Measurements from ENCODE around the gene MYL3.

MYL3 gene

DNA sequence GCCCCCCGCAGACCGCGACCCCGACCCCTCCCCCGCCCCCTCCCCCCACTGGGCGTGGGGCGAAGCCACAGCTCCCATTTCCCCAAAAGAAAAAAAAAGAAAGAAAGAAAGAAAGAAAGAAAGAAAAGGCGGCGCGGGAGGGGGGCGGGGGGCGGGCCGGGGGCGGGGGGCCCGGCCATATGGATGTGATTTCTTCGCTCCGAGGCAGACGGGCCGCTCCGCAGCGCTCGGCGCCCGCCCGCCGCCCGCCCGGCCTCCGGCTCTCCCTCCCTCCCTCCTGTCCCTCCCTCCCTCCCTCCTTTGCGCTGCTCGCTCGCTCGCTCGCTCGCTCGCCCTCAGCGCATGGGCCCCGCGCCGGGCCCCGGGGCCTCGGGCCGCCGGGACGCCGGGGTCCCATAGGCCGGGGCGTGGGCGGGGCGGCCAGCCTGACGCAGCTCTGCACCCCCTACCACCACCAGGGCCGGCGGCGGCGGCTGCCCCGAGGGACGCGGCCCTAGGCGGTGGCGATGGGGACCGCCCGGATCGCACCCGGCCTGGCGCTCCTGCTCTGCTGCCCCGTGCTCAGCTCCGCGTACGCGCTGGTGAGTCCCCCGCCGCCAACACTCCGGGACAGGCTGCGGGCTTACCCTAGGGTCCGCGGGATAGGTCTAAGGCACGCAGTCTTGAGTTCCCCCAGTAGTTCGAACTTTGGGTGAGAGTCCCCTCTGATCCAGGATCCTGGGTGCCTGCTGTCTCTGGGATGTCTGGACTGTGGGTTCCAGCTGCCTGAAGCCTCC, 20.0 kb upstream of the MYL3 start:
- TF ChIP-seq GATA1 (IDR thresholded peaks at IDR 0.05; ENCODE audit: low read depth, low read length) (no peak), POLR2A (IDR thresholded peaks at IDR 0.05; ENCODE audit: low read length) (no peak)
- DNase-seq = peak; percentile 22 to 27

DNA sequence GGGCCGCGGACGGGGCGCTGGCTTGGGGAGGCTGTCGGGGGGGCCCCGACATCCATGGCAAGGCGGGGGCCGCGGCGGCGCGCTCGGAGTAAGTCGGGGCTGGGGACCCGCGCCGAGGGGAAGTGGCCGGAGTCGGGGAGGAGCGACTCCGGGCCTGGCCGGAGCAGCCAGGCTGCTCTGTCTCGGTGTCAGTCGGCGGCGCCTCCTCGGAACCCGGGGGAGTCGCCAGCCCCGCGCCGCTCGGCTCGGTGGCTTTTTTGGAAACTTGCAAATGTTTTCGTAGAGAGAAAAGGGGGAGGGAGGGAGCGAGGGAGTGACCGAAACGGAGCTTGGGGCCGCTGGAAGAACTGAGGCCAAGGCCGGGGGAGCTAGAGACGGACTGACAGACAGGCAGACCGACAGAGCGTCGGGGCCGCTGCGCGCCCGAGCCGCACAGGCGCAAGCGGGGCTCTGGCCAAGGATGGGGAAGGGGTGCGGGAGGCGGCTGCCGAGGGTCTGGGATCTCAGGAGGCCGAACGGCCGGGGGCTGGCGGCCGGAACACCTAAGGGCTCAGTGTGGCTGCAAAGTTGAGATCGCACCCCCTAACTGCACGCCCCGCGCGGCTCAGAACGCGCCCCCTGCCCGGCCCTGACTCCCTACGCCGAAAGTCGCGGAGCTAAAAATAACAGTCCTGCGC, 19.3 kb upstream of the MYL3 start:
- TF ChIP-seq GATA1 (IDR thresholded peaks at IDR 0.05; ENCODE audit: low read depth, low read length) (no peak), POLR2A (IDR thresholded peaks at IDR 0.05; ENCODE audit: low read length) (no peak)
- peak; percentile 15 to 17 for DNase-seq

DNA sequence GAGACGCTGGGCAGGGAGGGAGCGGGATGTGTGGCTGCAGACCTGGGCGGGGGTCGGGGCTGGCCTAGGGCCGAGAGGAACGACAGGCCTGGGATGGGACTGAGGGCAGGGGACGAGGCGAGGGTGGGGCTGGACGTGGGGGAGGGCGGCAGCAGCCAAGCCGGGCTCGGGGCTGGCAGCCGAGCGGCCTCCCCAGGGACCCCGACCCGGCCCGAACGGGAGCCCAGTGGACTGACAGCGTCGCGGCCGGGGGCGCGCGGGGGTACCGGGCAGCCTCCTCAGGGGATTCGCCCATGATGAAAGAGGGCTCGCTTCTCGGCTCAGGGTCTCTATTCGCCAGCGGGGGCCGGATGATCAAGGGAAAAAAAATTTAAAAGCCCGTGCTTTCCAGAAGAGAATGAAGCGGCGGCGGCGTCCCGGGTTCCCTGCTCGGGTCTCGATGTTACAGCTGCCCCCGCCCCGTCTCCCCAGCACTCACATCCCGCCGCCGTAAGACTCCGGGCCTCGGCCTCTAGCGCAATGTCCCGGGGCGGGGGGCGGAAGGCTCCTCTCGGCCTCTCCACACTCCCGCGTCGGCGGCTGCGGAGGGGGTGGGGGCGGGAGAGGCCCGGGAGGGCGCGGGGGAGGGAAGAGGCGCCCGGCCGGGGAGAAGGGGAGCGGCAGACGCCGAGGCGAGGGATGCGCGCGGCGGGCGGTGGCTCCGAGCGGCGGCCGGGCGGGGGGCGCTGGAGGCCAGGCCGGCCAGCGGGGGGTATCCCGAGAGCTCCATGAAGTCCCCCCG, 18.5 kb upstream of the MYL3 start:
- no peak for TF ChIP-seq POLR2A (IDR thresholded peaks at IDR 0.05; ENCODE audit: low read length)
- TF ChIP-seq GATA1 (IDR thresholded peaks at IDR 0.05; ENCODE audit: low read depth, low read length) = no peak

DNA sequence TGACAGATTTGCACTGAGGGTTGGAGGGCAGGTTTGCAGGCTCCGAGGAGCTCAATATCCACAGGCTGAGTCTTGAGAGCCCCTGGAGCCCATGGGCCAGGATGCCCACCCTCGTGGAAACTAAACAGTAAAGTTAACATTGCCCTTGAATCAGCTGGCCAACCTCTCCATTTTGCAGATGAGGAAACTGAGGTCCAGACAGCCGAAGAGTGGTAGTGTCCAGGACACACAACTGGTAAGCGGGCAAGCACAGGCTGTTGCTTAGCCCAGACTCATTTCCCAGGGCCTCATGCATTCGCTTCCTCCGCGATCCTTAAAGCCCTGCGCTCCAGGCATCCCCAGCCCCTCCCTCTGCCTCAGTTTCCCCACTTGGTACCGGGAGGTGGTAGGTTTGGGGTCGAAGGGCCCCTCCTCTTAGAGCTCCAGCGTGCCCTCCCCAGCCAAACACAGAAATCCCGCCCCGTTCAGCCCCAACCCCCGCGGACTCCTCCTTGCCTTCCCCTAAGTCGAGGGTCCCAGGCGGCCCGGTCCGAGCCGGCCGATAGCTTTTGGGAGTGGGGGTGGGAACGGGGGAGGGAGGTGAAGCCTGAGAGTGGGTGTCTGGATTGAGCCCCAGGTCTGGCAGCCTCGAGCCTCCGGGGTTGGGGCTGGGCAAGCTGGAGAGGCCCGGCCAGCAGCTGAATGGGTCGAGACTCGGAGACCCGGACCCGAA, 17.8 kb upstream of the MYL3 start:
- DNase-seq = no peak
- TF ChIP-seq POLR2A (IDR thresholded peaks at IDR 0.05; ENCODE audit: low read length) (no peak), GATA1 (IDR thresholded peaks at IDR 0.05; ENCODE audit: low read depth, low read length) (no peak)

More for the DNA sequence above, 18.5 kb upstream of the MYL3 start:
- no peak for DNase-seq

DNA sequence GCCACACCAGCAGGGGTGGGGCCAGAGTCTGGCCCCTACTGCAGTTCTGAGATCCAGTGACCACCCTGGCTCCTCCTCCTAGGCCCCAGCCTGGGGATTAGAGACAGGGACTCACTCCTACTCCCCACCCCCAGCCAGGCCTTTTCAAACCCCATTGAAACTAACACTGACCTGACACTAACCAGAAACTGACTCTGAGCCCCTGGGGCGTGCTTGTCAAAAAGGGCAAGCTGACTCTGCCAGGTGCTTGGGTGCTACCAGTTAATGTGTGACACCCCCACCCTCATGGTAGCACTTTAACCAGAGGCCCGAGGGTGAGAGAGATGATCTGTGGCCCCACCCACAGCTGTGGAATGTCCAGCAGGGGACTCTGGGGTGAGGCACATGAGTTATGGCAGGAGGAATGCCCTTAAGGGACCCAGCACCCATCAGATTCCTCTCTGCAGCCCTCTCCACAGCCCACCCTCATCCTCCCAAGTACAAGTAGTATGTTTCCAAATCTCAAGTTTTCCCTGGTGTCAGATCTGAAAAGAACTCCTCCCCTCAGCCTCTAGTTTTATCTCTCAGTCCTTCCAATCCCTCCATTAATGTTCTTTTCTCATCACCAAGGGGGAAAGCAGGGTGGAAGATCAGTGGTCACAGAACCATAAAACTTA, 15.7 kb upstream of the MYL3 start:
- DNase-seq = no peak

DNA sequence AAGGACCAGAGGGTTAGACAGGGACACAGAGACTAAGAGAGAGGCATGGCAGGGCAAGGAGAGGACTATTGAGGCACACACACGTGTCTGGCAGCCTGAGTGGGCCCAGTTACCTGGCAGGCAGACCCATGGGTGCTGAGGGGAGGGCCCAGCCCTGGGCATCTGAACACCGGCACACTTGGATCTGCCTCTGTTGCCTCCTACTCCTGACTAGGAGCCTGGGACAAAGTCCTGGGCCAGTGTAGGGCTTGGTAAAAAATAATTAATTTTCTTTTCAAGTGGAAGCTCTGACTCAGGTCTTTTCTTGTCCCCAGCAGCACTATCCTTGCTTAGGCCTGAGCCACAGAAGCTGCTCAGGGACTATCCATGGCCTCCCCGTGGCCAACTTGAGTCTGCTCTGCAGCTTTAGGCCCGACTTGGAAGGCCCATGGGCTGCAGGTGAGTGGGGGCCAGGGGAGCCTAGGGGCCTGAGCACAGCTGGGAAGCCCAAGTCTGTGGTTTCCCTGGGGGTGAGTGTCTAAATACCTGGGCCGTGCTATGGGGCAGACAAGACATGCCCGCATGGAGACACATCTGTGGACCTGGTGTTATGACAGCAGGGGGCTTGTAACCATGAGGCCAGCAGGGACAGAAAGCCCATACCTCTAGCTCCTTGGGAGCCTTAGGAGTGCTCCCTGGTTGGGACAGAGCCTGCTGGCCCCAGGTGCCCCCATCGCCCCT, 14.3 kb upstream of the MYL3 start, which contains the start of gene PTH1R:
Gene PTH1R (plus strand): TSS at position 316 of the 720 bp plus-strand sequence. CDS start 5,839 bp downstream, outside the sequence.
- DNase-seq = no peak
- TF ChIP-seq POLR2A (IDR thresholded peaks at IDR 0.05; ENCODE audit: low read length) (no peak), GATA1 (IDR thresholded peaks at IDR 0.05; ENCODE audit: low read depth, low read length) (no peak)

More for the DNA sequence above, 15.7 kb upstream of the MYL3 start:
- TF ChIP-seq POLR2A (IDR thresholded peaks at IDR 0.05; ENCODE audit: low read length) (no peak), GATA1 (IDR thresholded peaks at IDR 0.05; ENCODE audit: low read depth, low read length) (no peak)

DNA sequence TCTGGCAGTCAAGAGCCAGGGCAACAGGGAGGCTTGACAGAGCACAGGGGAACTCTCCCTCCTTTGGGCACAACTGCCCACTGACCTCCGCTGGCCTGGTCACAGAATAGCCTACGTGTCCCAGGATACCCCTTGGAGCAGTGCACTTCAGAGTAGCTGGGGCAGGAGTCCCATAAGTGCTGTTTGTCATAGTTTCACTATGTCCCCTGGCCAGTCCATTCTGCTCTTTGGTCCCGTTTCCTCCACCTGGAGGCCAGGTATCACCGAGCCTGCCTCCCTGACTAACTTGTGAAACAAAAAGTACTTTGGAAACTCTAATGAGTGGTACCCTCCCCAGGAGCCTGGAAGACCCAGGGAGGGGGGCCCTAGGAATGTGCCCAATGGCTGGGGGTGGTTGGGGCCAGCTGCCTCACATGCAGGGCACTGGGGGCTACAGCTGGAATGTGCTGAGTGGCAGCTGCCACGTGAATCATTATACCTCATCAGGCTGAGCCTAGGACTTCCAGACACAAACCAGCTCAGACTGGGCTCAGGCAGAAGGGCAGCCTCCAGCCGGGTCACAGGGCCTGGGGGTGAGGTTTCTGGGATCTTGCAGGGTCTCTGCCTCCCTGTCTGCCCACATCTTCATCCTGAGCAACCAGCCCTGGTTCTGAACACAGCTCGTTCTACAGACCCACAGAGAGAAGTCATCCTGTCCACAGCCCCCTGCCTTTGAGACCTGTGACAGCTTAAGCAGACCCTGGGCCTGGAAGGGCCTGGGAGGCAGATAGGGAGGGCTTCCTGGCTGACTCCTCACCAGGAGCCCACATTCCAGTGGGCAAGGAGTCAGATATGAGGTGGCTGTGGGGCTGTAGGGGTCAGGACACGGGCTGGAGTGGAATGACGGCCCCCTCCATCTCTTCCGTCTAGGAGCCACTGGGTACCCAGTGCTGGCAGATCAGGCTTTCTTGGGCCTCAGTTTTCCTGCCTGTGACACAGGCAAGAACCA, 13.4 kb upstream of the MYL3 start:
- DNase-seq = no peak
- TF ChIP-seq POLR2A (IDR thresholded peaks at IDR 0.05; ENCODE audit: low read length) (no peak), GATA1 (IDR thresholded peaks at IDR 0.05; ENCODE audit: low read depth, low read length) (no peak)

DNA sequence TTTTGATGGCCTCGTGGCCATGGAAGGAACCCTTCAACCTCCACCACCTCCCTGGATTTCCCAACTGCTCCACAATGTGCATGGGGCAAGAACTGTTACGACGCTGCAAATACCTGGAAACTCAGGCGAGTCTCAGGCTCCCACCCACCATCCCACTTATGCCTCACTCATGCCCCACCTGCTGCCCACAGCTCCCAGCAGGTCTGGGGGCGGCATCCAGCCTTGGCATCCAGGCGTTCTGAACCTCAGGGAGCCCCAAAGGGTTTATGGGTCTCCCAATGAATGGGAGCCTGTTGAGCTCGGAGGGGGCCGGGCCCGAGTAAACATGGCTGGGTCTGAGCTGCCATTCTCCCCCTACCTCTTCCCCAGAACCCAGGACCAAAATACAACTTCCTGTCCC, 12.3 kb upstream of the MYL3 start:
- DNase-seq = no peak
- TF ChIP-seq POLR2A (IDR thresholded peaks at IDR 0.05; ENCODE audit: low read length) (no peak), GATA1 (IDR thresholded peaks at IDR 0.05; ENCODE audit: low read depth, low read length) (no peak)

DNA sequence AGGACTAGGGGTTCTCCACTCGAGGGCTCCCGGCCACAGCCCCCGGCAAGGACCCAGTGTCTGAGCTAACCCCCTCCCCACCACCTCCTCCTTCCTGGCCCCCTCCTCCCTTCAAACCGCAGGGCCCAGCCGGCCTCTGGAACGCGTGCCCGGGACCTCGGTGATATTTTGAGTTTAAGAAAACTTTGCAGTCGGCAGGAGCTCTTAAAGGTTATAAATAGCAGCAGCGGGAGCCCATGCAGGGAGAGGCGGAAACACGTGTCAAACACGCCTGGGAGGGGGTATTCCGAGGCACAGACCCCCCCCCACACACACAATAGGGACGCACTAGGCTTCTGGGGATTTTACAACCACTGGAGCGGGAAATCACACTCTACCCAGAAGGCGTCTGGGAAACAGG, 11.2 kb upstream of the MYL3 start:
- DNase-seq = no peak
- no peak for TF ChIP-seq POLR2A (IDR thresholded peaks at IDR 0.05; ENCODE audit: low read length)
- no peak for TF ChIP-seq GATA1 (IDR thresholded peaks at IDR 0.05; ENCODE audit: low read depth, low read length)

DNA sequence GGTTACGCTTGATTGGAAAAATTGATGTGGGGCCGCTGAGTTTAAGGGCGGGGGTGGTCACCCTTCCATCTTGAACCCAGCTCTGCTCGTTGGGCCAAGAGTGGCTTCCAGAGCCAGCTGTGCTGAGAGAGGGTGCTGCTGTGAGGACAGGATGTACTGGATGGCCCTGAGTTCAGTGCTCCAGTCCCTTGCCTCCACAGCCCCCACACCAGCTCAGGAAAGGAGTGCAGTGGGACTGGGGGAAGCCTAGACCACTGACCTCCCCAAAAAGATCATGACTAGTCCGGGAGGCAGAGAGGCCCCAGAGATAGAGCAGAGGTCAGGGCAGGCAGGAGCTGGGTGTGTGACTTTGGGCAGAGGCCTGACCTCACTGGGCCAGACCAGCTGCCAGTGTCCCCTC, 10.3 kb upstream of the MYL3 start:
- DNase-seq = no peak
- TF ChIP-seq POLR2A (IDR thresholded peaks at IDR 0.05; ENCODE audit: low read length) = no peak
- TF ChIP-seq GATA1 (IDR thresholded peaks at IDR 0.05; ENCODE audit: low read depth, low read length) = no peak

DNA sequence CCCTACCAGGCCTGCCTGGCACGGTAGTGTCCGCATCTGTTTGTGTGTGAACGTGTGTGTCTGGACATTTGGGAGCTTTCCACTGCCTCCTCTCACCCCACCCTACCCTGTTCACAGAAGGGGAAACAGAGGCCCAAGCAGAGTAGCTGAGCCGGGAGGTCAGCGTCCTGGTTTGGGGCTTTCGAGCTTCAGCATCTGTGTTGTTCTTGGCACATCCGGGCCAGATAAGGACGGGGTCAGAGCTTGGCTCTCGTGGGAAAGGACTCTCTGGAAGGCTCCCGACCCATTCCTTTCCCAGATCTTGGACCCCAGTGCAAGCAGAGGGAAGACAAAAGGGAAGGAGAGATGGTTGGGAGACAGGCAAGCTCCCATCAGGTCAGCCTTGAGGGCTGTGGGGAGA, 8.0 kb upstream of the MYL3 start:
- no peak for DNase-seq
- no peak for TF ChIP-seq GATA1 (IDR thresholded peaks at IDR 0.05; ENCODE audit: low read depth, low read length)
- no peak for TF ChIP-seq POLR2A (IDR thresholded peaks at IDR 0.05; ENCODE audit: low read length)

Measured in erythroblast (primary cell).